ENCODE measurements around the gene SLC22A5. TPM values are rescaled to one million over a fixed set of nuclear protein-coding genes. Genes with fewer than 3 reads are reported as not detected.

SLC22A5 gene
- total and polyA plus RNA-seq, 9 donors: 5.2 to 37.5 (median 10.4) TPM

DNA sequence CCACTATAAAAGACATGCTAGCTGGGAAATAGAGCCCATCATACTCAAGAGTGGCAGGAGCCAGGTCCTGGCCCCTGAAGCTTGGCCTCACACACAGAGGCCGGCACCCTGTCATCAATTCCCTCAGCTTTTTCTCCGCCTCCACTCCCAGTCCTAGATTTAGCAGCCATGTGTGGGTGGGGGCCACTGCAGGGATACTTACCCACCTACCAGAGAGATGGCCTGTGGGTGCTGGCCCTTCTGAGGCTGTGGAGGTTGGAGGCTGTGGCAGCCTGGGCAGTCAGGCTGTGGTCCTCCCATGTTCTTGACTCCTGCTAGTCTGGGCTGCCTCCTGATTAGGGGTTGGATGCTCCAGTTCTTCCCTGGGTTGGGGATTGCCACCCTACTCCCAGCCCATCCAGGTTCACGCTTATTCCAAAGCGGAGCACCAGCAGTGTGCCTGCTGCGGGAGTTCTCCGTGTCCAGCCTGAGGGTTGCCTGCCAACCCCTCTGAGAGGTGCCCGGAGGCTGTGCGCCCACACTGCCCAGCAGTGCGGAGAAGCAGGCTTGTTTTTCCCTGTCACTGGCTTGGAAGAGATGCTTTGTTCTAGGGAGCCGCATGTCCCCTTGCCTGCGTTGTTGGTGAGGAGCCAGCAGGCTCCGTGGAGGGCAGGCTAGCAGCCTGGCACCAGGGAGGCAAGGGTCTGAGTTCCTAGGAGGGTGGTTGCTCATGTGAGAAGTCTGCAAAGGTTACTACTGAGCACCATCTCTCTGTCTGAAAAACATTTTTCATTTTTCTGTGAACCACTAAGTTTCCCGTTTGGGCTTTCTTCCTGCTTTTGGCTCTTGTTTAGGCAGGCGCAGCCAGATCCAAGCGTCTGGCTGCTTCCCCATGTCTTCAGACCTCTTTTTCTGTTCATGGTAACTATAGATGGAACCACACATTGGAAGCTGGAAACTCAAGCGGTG, 7.5 kb downstream of the SLC22A5 start:
- no peaks in the 10 kb centered on the region for H3K27me3 ChIP-seq
- H3K4me3 ChIP-seq: no peak overlapping the region
- 60 to 67% (median 62%) methylated on average over 12 to 16 of the region's 16 CpGs for WGBS, 3 donors
- peak in 1 of 5 donors; percentile 14 for DNase-seq
- intact Hi-C loops (cut with DNase I): loop anchor here in 2 of 4 donors (10.0 kb wide), 1 partner anchor 82 kb away; the partner anchor contains the start of gene SLC22A4 (in 2 of the 2)
- TF ChIP-seq, protein P1, sequence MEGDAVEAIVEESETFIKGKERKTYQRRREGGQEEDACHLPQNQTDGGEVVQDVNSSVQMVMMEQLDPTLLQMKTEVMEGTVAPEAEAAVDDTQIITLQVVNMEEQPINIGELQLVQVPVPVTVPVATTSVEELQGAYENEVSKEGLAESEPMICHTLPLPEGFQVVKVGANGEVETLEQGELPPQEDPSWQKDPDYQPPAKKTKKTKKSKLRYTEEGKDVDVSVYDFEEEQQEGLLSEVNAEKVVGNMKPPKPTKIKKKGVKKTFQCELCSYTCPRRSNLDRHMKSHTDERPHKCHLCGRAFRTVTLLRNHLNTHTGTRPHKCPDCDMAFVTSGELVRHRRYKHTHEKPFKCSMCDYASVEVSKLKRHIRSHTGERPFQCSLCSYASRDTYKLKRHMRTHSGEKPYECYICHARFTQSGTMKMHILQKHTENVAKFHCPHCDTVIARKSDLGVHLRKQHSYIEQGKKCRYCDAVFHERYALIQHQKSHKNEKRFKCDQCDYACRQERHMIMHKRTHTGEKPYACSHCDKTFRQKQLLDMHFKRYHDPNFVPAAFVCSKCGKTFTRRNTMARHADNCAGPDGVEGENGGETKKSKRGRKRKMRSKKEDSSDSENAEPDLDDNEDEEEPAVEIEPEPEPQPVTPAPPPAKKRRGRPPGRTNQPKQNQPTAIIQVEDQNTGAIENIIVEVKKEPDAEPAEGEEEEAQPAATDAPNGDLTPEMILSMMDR (IDR thresholded peaks at IDR 0.05): no peak
- TF ChIP-seq POLR2A (IDR thresholded peaks at IDR 0.05): no peak
- TF ChIP-seq EP300 (IDR thresholded peaks at IDR 0.05): no peak
- H3K27ac ChIP-seq: peak overlapping the region in 1 of 2 donors; percentile 28
- no peaks in the 10 kb centered on the region for H3K36me3 ChIP-seq
- no peaks in the 10 kb centered on the region for H3K4me1 ChIP-seq (ENCODE audit: insufficient read depth)
- no peaks in the 10 kb centered on the region for H3K9me3 ChIP-seq

DNA sequence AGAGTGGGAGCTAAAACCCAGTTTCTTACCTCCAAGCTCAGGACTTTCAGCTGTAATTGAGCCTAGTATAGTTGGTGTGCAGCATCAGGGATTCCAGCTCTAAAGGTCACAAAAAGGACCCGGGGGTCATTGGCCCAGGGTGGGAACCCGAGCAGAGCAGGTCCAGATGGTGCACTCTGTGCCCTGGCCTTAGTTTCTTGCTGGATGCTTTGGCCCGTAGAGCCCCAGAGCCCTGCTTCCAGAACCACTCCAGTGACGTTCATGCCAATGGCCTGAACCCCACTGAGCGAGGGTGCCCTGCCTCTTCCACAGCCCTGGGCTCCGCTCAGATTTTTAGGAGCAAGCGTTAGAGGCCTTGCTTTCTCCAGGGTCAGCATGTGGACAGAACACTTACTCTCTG, 8.2 kb downstream of the SLC22A5 start:
- TF ChIP-seq EP300 (IDR thresholded peaks at IDR 0.05) (no peak), POLR2A (IDR thresholded peaks at IDR 0.05) (no peak)
- TF ChIP-seq, protein P1 (IDR thresholded peaks at IDR 0.05): no peak
- intact Hi-C loops (cut with DNase I): loop anchor here in 2 of 4 donors (10.0 kb wide), 1 partner anchor 83 kb away; the partner anchor contains the start of gene SLC22A4 (in 2 of the 2)
- no peaks in the 10 kb centered on the region for H3K4me1 ChIP-seq (ENCODE audit: insufficient read depth)
- H3K4me3 ChIP-seq: no peak overlapping the region
- 72 to 82% (median 82%) methylated on average over 7 of the region's 7 CpGs for WGBS, 3 donors
- H3K9me3 ChIP-seq: no peaks in the 10 kb centered on the region
- H3K27ac ChIP-seq: no peak overlapping the region
- no peaks in the 10 kb centered on the region for H3K36me3 ChIP-seq
- no peaks in the 10 kb centered on the region for H3K27me3 ChIP-seq
- no peak for DNase-seq

- H3K36me3 ChIP-seq: no peaks in the 10 kb centered on the region
- no peak overlapping the region for H3K4me3 ChIP-seq
- 83 to 97% (median 88%) methylated on average over 3 of the region's 3 CpGs for WGBS, 3 donors
- intact Hi-C loops (cut with DNase I): loop anchor here in 2 of 4 donors (10.0 kb wide), 1 partner anchor 84 kb away; the partner anchor contains the start of gene SLC22A4 (in 2 of the 2)
- H3K4me1 ChIP-seq (ENCODE audit: insufficient read depth): no peaks in the 10 kb centered on the region
- no peak for TF ChIP-seq EP300 (IDR thresholded peaks at IDR 0.05)
- no peak for TF ChIP-seq POLR2A (IDR thresholded peaks at IDR 0.05)
- TF ChIP-seq, protein P1 (IDR thresholded peaks at IDR 0.05): no peak
- H3K9me3 ChIP-seq: no peaks in the 10 kb centered on the region
- no peak overlapping the region for H3K27ac ChIP-seq
- no peaks in the 10 kb centered on the region for H3K27me3 ChIP-seq
- no peak for DNase-seq
These were observed 9.1 kb downstream of the SLC22A5 start for GRCh38 chr5:132378580-132378979.

- H3K9me3 ChIP-seq: no peaks in the 10 kb centered on the region
- H3K27me3 ChIP-seq: no peaks in the 10 kb centered on the region
- DNase-seq: no peak
- intact Hi-C loops (cut with DNase I): loop anchor here in 2 of 4 donors (10.0 kb wide), 2 partner anchors 335 to 445 kb away; no protein-coding TSS in a partner anchor
- TF ChIP-seq POLR2A (IDR thresholded peaks at IDR 0.05) (no peak), EP300 (IDR thresholded peaks at IDR 0.05) (no peak)
- TF ChIP-seq, protein P1 (IDR thresholded peaks at IDR 0.05): no peak
- no peak overlapping the region for H3K4me3 ChIP-seq
- WGBS, 3 donors: 92 to 94% (median 94%) methylated on average over 6 of the region's 6 CpGs
- H3K4me1 ChIP-seq (ENCODE audit: insufficient read depth): no peaks in the 10 kb centered on the region
- H3K27ac ChIP-seq: no peak overlapping the region
- no peaks in the 10 kb centered on the region for H3K36me3 ChIP-seq
These were observed 10.5 kb downstream of the SLC22A5 start for GRCh38 chr5:132380047-132380446.
